ENCODE measurements around the gene EPSTI1. TPM values are rescaled to one million over a fixed set of nuclear protein-coding genes. Genes with fewer than 3 reads are reported as not detected.

Gene EPSTI1
- total RNA-seq, 1 donor from 2014 or later = 13.2 TPM

- peaks cover 13% of the 10 kb centered on the region for H3K36me3 Mint-ChIP-seq (ENCODE audit: unreplicated experiment)
- H3K9me3 Mint-ChIP-seq (ENCODE audit: unreplicated experiment) = no peaks in the 10 kb centered on the region
- peak; percentile 14 for TF ChIP-seq CTCF (IDR thresholded peaks at IDR 0.05)
- H3K4me1 Mint-ChIP-seq (ENCODE audit: unreplicated experiment) = peaks cover 50% of the 10 kb centered on the region
- H3K4me3 Mint-ChIP-seq (ENCODE audit: unreplicated experiment) = peak within 1 kb of the TSS; percentile 92
- peak within 1 kb of the TSS; percentile 99 for H3K27ac Mint-ChIP-seq (ENCODE audit: unreplicated experiment)
- peak; percentile 89 for DNase-seq (ENCODE audit: extremely low spot score, unreplicated experiment)
- H3K27me3 Mint-ChIP-seq (ENCODE audit: unreplicated experiment) = no peaks in the 10 kb centered on the region
Observed at GRCh38 chr13:43023289-43023963, 31.4 kb upstream of the EPSTI1 start, which contains the start of gene DNAJC15. Gene DNAJC15, plus strand, starts transcription at chr13:43023586. Its CDS starts 41 bp downstream, at chr13:43023627.

- no peak for TF ChIP-seq CTCF (IDR thresholded peaks at IDR 0.05)
- peaks cover 45% of the 10 kb centered on the region for H3K4me1 Mint-ChIP-seq (ENCODE audit: unreplicated experiment)
- peaks cover 8% of the 10 kb centered on the region for H3K36me3 Mint-ChIP-seq (ENCODE audit: unreplicated experiment)
- H3K27me3 Mint-ChIP-seq (ENCODE audit: unreplicated experiment) = no peaks in the 10 kb centered on the region
- DNase-seq (ENCODE audit: extremely low spot score, unreplicated experiment) = no peak
- peak overlapping the region; percentile 99 for H3K27ac Mint-ChIP-seq (ENCODE audit: unreplicated experiment)
- H3K9me3 Mint-ChIP-seq (ENCODE audit: unreplicated experiment) = no peaks in the 10 kb centered on the region
- H3K4me3 Mint-ChIP-seq (ENCODE audit: unreplicated experiment) = peak overlapping the region; percentile 92
Observed at GRCh38 chr13:43022934-43023288, 30.9 kb upstream of the EPSTI1 start.

GRCh38 chr13:43021926-43022670, 30.1 kb upstream of the EPSTI1 start:
- no peak for TF ChIP-seq CTCF (IDR thresholded peaks at IDR 0.05)
- no peak for DNase-seq (ENCODE audit: extremely low spot score, unreplicated experiment)
- peaks cover 41% of the 10 kb centered on the region for H3K4me1 Mint-ChIP-seq (ENCODE audit: unreplicated experiment)
- H3K27ac Mint-ChIP-seq (ENCODE audit: unreplicated experiment) = peak overlapping the region; percentile 16
- H3K27me3 Mint-ChIP-seq (ENCODE audit: unreplicated experiment) = no peaks in the 10 kb centered on the region
- H3K4me3 Mint-ChIP-seq (ENCODE audit: unreplicated experiment) = no peak overlapping the region
- peaks cover 7% of the 10 kb centered on the region for H3K36me3 Mint-ChIP-seq (ENCODE audit: unreplicated experiment)
- no peaks in the 10 kb centered on the region for H3K9me3 Mint-ChIP-seq (ENCODE audit: unreplicated experiment)

GRCh38 chr13:43020794-43021193, 28.8 kb upstream of the EPSTI1 start:
- DNase-seq (ENCODE audit: extremely low spot score, unreplicated experiment) = no peak
- no peak for TF ChIP-seq CTCF (IDR thresholded peaks at IDR 0.05)
- no peak overlapping the region for H3K27ac Mint-ChIP-seq (ENCODE audit: unreplicated experiment)
- H3K27me3 Mint-ChIP-seq (ENCODE audit: unreplicated experiment) = no peaks in the 10 kb centered on the region
- no peak overlapping the region for H3K4me3 Mint-ChIP-seq (ENCODE audit: unreplicated experiment)
- peaks cover 36% of the 10 kb centered on the region for H3K4me1 Mint-ChIP-seq (ENCODE audit: unreplicated experiment)
- no peaks in the 10 kb centered on the region for H3K9me3 Mint-ChIP-seq (ENCODE audit: unreplicated experiment)
- peaks cover 7% of the 10 kb centered on the region for H3K36me3 Mint-ChIP-seq (ENCODE audit: unreplicated experiment)

- Mint-ChIP-seq H3K4me1 (ENCODE audit: unreplicated experiment) (peaks cover 27% of the 10 kb centered on the region), H3K4me3 (ENCODE audit: unreplicated experiment) (no peak overlapping the region), H3K36me3 (ENCODE audit: unreplicated experiment) (peaks cover 5% of the 10 kb centered on the region), H3K27ac (ENCODE audit: unreplicated experiment) (no peak overlapping the region), H3K27me3 (ENCODE audit: unreplicated experiment) (no peaks in the 10 kb centered on the region), H3K9me3 (ENCODE audit: unreplicated experiment) (no peaks in the 10 kb centered on the region)
- no peak for DNase-seq (ENCODE audit: extremely low spot score, unreplicated experiment)
- no peak for TF ChIP-seq CTCF (IDR thresholded peaks at IDR 0.05)
Observed at GRCh38 chr13:43019811-43020210, 27.8 kb upstream of the EPSTI1 start.

Data from osteocyte (in vitro differentiated cells).